H9 (cell line): Measurements from ENCODE around the gene PA2G4. TPM values are rescaled to one million over a fixed set of nuclear protein-coding genes. Genes with fewer than 3 reads are reported as not detected.

Source experiments
- DNase-seq: peaks from one replicate; pipeline ENCODE4 v3.0.0-alpha.2; 2017
- H2AFZ ChIP-seq: one replicate; pipeline ENCODE4 v1.6.1; 2013; ENCODE audit warnings: mild to moderate bottlenecking, low read length, control low read depth, moderate library complexity
- H2AK5ac ChIP-seq: 2 replicates; pipeline ENCODE4 v1.6.1; 2013; ENCODE audit warnings: low read length, control low read depth, mixed read lengths; ENCODE audit not compliant: insufficient read length
- H2BK120ac ChIP-seq: one replicate; pipeline ENCODE4 v1.6.1; 2013; ENCODE audit warnings: low read depth, mild to moderate bottlenecking, low read length, control low read depth, inconsistent platforms; ENCODE audit not compliant: poor library complexity, severe bottlenecking
- H2BK12ac ChIP-seq: 2 replicates; pipeline ENCODE4 v1.6.1; 2013; ENCODE audit warnings: low read length, control low read depth, mixed read lengths, low read depth; ENCODE audit not compliant: insufficient read length
- H2BK15ac ChIP-seq: 2 replicates; pipeline ENCODE4 v1.6.1; 2013; ENCODE audit warnings: low read depth, low read length, control low read depth
- H2BK20ac ChIP-seq: one replicate; pipeline ENCODE4 v1.6.1; 2013; ENCODE audit warnings: low read depth, mild to moderate bottlenecking, low read length, control low read depth, inconsistent platforms; ENCODE audit not compliant: poor library complexity, severe bottlenecking
- H2BK5ac ChIP-seq: 2 replicates; pipeline ENCODE4 v1.6.1; 2013; ENCODE audit warnings: low read length, control low read depth, mixed read lengths; ENCODE audit not compliant: insufficient read length
- H3K14ac ChIP-seq: 2 replicates; pipeline ENCODE4 v1.6.1; 2013; ENCODE audit warnings: low read length, control low read depth; ENCODE audit not compliant: insufficient read depth
- H3K18ac ChIP-seq: 2 replicates; pipeline ENCODE4 v1.6.1; 2013; ENCODE audit warnings: low read depth, mild to moderate bottlenecking, mixed read lengths, low read length, control low read depth; ENCODE audit not compliant: insufficient read length
- H3K23ac ChIP-seq: 2 replicates; pipeline ENCODE4 v1.6.1; 2013; ENCODE audit warnings: low read length, control low read depth, mixed read lengths, low read depth; ENCODE audit not compliant: insufficient read length
- H3K23me2 ChIP-seq: 2 replicates; pipeline ENCODE4 v1.6.1; 2013; ENCODE audit warnings: low read depth, mild to moderate bottlenecking, mixed read lengths, low read length, control low read depth; ENCODE audit not compliant: insufficient read length, poor library complexity, severe bottlenecking
- H3K27ac ChIP-seq: 2 replicates; pipeline ENCODE4 v1.5.1; 2013; ENCODE audit warnings: low read length, control low read depth, mixed read lengths, low read depth; ENCODE audit not compliant: insufficient read length
- H3K27me3 ChIP-seq: 2 replicates; pipeline ENCODE4 v1.6.1; 2013; ENCODE audit warnings: low read length, control low read depth, inconsistent platforms; ENCODE audit not compliant: insufficient read depth
- H3K4ac ChIP-seq: 2 replicates; pipeline ENCODE4 v1.6.1; 2013; ENCODE audit warnings: low read depth, mild to moderate bottlenecking, control low read depth, inconsistent platforms, low read length, moderate library complexity
- H3K4me1 ChIP-seq: 2 replicates; pipeline ENCODE4 v1.6.1; 2013; ENCODE audit warnings: low read length, control low read depth, inconsistent platforms; ENCODE audit not compliant: insufficient read depth
- H3K4me2 ChIP-seq: 2 replicates; pipeline ENCODE4 v1.6.1; 2013; ENCODE audit warnings: low read length, control low read depth, mixed read lengths; ENCODE audit not compliant: insufficient read length, insufficient read depth
- H3K56ac ChIP-seq: 2 replicates; pipeline ENCODE4 v1.6.1; 2013; ENCODE audit warnings: low read depth, mild to moderate bottlenecking, mixed read lengths, low read length, control low read depth; ENCODE audit not compliant: insufficient read length
- H3K79me1 ChIP-seq: 2 replicates; pipeline ENCODE4 v1.6.1; 2013; ENCODE audit warnings: low read depth, mild to moderate bottlenecking, moderate library complexity, low read length, control low read depth, inconsistent platforms; ENCODE audit not compliant: insufficient read depth, poor library complexity, severe bottlenecking
- H3K79me2 ChIP-seq: 2 replicates; pipeline ENCODE4 v1.6.1; 2013; ENCODE audit warnings: low read length, control low read depth, inconsistent platforms; ENCODE audit not compliant: insufficient read depth
- H3K9ac ChIP-seq: 2 replicates; pipeline ENCODE4 v1.6.1; 2013; ENCODE audit warnings: low read length, control low read depth, mixed read lengths; ENCODE audit not compliant: insufficient read length; ENCODE audit errors: extremely low read depth
- H3K9me3 ChIP-seq: one replicate; pipeline ENCODE4 v1.6.1; 2013; ENCODE audit warnings: low read depth, low read length, inconsistent platforms; ENCODE audit not compliant: control insufficient read depth
- H3T11ph ChIP-seq: one replicate; pipeline ENCODE4 v1.6.1; 2013; ENCODE audit warnings: mild to moderate bottlenecking, low read length, control low read depth, inconsistent platforms
- H4K20me1 ChIP-seq: one replicate; pipeline ENCODE4 v1.6.1; 2013; ENCODE audit not compliant: control insufficient read depth, insufficient read length, insufficient read depth
- H4K5ac ChIP-seq: 2 replicates; pipeline ENCODE4 v1.6.1; 2013; ENCODE audit warnings: low read depth, mild to moderate bottlenecking, mixed read lengths, low read length, control low read depth; ENCODE audit not compliant: insufficient read length
- H4K8ac ChIP-seq: replicated peaks from 2 replicates; pipeline ENCODE4 v1.6.1; 2013; ENCODE audit warnings: low read length, control low read depth, mixed read lengths, low read depth; ENCODE audit not compliant: insufficient read length
- H4K91ac ChIP-seq: 2 replicates; pipeline ENCODE4 v1.6.1; 2013; ENCODE audit warnings: low read depth, mild to moderate bottlenecking, moderate library complexity, mixed read lengths, low read length, control low read depth; ENCODE audit not compliant: insufficient read length
- H3K27ac Mint-ChIP-seq, 3 experiments: 2 replicates in 2 of 3; 3 replicates in 1 of 3; pipeline ENCODE4 v1.8.0; 2020 to 2021; ENCODE audit warnings: mixed read lengths in 3 of 3, mild to moderate bottlenecking in 1 of 3, moderate library complexity in 1 of 3
- H3K27me3 Mint-ChIP-seq: 2 replicates; pipeline ENCODE4 v1.8.0; 2021; ENCODE audit warnings: low read depth, mild to moderate bottlenecking, moderate library complexity, mixed read lengths
- H3K36me3 Mint-ChIP-seq, 3 experiments: 2 replicates in 2 of 3; 3 replicates in 1 of 3; pipeline ENCODE4 v1.8.0; 2020 to 2021; ENCODE audit warnings: low read depth in 3 of 3, mixed read lengths in 3 of 3; ENCODE audit not compliant: insufficient read depth in 1 of 3
- H3K4me1 Mint-ChIP-seq, 2 experiments: 2 replicates each; pipeline ENCODE4 v1.8.0; 2020; ENCODE audit warnings: mixed read lengths in 2 of 2
- H3K4me3 Mint-ChIP-seq, 2 experiments: 2 replicates in 1 of 2; 3 replicates in 1 of 2; pipeline ENCODE4 v1.8.0; 2020 to 2021; ENCODE audit warnings: mild to moderate bottlenecking in 2 of 2, mixed read lengths in 2 of 2, moderate library complexity in 1 of 2
- H3K9me3 Mint-ChIP-seq, 2 experiments: 2 replicates in 1 of 2; 3 replicates in 1 of 2; pipeline ENCODE4 v1.8.0; 2020; ENCODE audit warnings: mild to moderate bottlenecking in 2 of 2, mixed read lengths in 2 of 2, moderate library complexity in 1 of 2
- CTCF ChIP-seq: fragments of 200-600 bp; sonication (generic); conservative IDR thresholded peaks from 3 replicates; pipeline ENCODE4 v1.8.0; 2021; ENCODE audit warnings: antibody characterized with exemption, mild to moderate bottlenecking
- WGBS: extraction: QIAGEN DNeasy Blood & Tissue Kit; methylation state at CpG from one replicate; pipeline ENCODE4 v1.1.7; 2013; ENCODE audit warnings: missing lambda C conversion rate, low lambda C conversion rate, mixed read lengths; ENCODE audit not compliant: insufficient read length; ENCODE audit errors: extremely low coverage; 5-methylcytosine and 5-hydroxymethylcytosine counted together
- total RNA-seq: library from RNA; stranded (reverse); gene quantifications from 2 replicates; pipeline ENCODE4 v1.2.1, GENCODE V29; 2021

The PA2G4 gene
- total RNA-seq, 1 experiment from 2014 or later, result 248 TPM

- Mint-ChIP-seq H3K27me3 (peaks cover 10% of the 10 kb centered on the region; the same call in 1 of the 2 replicates), H3K27ac (peak overlapping the region; percentile 96 to 98 (median 97)), H3K36me3 (peaks cover 64 to 76% (median 70%) of the 10 kb centered on the region in 3 experiments), H3K4me3 (peak overlapping the region; percentile 93 to 96), H3K4me1 (peaks cover 53 to 71% of the 10 kb centered on the region in 2 experiments), H3K9me3 (peaks cover 0 to 4% of the 10 kb centered on the region in 2 experiments; a peak in 3 of 5 replicates)
- WGBS, result no CpG with 5 or more reads among the region's 6 CpGs
- no peak overlapping the region for H2AFZ ChIP-seq
- peak overlapping the region; percentile 3 for H3K27ac ChIP-seq
- H4K8ac ChIP-seq, result no peak overlapping the region
- H3K27me3 ChIP-seq, result no peaks in the 10 kb centered on the region
- H3K79me1 ChIP-seq, result peaks cover 2% of the 10 kb centered on the region
- H4K5ac ChIP-seq, result no peak overlapping the region
- no peak for TF ChIP-seq CTCF
- no peak overlapping the region for H2BK15ac ChIP-seq
- H2BK12ac ChIP-seq, result no peak overlapping the region
- peak; percentile 86 for DNase-seq
- no peaks in the 10 kb centered on the region for H4K20me1 ChIP-seq
- H3K14ac ChIP-seq, result peak overlapping the region; percentile 92; the same call in 1 of the 2 replicates
- H2BK120ac ChIP-seq, result no peak overlapping the region
- H2BK5ac ChIP-seq, result no peak overlapping the region
- H3K18ac ChIP-seq, result peak overlapping the region; percentile 81
- no peak overlapping the region for H4K91ac ChIP-seq
- H3K56ac ChIP-seq, result no peak overlapping the region
- H2BK20ac ChIP-seq, result no peak overlapping the region
- H2AK5ac ChIP-seq, result no peak overlapping the region
- peaks cover 3% of the 10 kb centered on the region; the same call in 1 of the 2 replicates for H3K79me2 ChIP-seq
- H3T11ph ChIP-seq, result no peak overlapping the region
- H3K9me3 ChIP-seq, result no peaks in the 10 kb centered on the region
- no peak overlapping the region; the same call in 1 of the 2 replicates for H3K4ac ChIP-seq
- peaks cover 5% of the 10 kb centered on the region; the same call in 1 of the 2 replicates for H3K4me1 ChIP-seq
- peak overlapping the region; percentile 98 for H3K9ac ChIP-seq
- peaks cover 15% of the 10 kb centered on the region for H3K23me2 ChIP-seq
- no peak overlapping the region for H3K23ac ChIP-seq
- peak overlapping the region; percentile 80 for H3K4me2 ChIP-seq
Observed at GRCh38 chr12:56158926-56159461, 54.6 kb downstream of the PA2G4 start.
